Activated naive CD4-positive, alpha-beta T cell (primary cell): Measurements from ENCODE around the gene WNT10A.

Experiments
- DNase-seq, 4 experiments: peaks; one replicate each; lab custom pipeline; 2025; lab: John Stamatoyannopoulos, UW

Gene WNT10A

GRCh38 chr2:218877331-218877730 lies 3.3 kb upstream of the WNT10A start:
- DNase-seq: no peak

- no peak for DNase-seq
These were observed 2.8 kb upstream of the WNT10A start for GRCh38 chr2:218877891-218878290.

GRCh38 chr2:218878486-218878885 lies 2.2 kb upstream of the WNT10A start:
- no peak for DNase-seq

GRCh38 chr2:218878926-218879761 lies 1.5 kb upstream of the WNT10A start:
- DNase-seq: no peak

- no peak for DNase-seq
These were observed 913 bp upstream of the WNT10A start for GRCh38 chr2:218879776-218880101.

- no peak for DNase-seq
These were observed 375 bp downstream of the WNT10A start for GRCh38 chr2:218880859-218881594.

GRCh38 chr2:218881744-218882460 lies 1.2 kb downstream of the WNT10A start:
- DNase-seq: no peak

- DNase-seq: no peak
These were observed 1.8 kb downstream of the WNT10A start for GRCh38 chr2:218882461-218882816.

- no peak for DNase-seq
These were observed 2.3 kb downstream of the WNT10A start for GRCh38 chr2:218882866-218883366.

GRCh38 chr2:218883491-218884490 lies 3.1 kb downstream of the WNT10A start:
- DNase-seq: peak in 1 of 4 experiments; percentile 40

GRCh38 chr2:218884519-218884918 lies 3.9 kb downstream of the WNT10A start:
- DNase-seq: no peak

GRCh38 chr2:218885981-218886947 lies 5.6 kb downstream of the WNT10A start:
- no peak for DNase-seq

- no peak for DNase-seq
These were observed 6.4 kb downstream of the WNT10A start for GRCh38 chr2:218887079-218887478.

- DNase-seq: no peak
These were observed 7.7 kb downstream of the WNT10A start for GRCh38 chr2:218888341-218888740.

- DNase-seq: no peak
These were observed 9.3 kb downstream of the WNT10A start for GRCh38 chr2:218889937-218890336.

- DNase-seq: no peak
These were observed 9.7 kb downstream of the WNT10A start for GRCh38 chr2:218890369-218890768.

- DNase-seq: no peak
These were observed 10.9 kb downstream of the WNT10A start for GRCh38 chr2:218891275-218892135.

- peak; percentile 49 to 81 (median 61) for DNase-seq
These were observed 12.2 kb downstream of the WNT10A start for GRCh38 chr2:218892693-218893348.
